Natural killer cell (primary cell): ENCODE measurements around the gene PTF1A. TPM values are rescaled to one million over a fixed set of nuclear protein-coding genes. Genes with fewer than 3 reads are reported as not detected.
"Not testable (repeated sequence)": the region's sequence is repeated elsewhere in the genome, so short reads cannot be mapped to it uniquely, and the experiment has no call there.

Experiments
- ATAC-seq, 3 donors: fragments of 150-1000 bp in 2 of 3; fragments of 200-7000 bp in 1 of 3; cut with Tn5 transposase; 1 replicate in 1 of 3; 2 replicates in 2 of 3; pipeline ENCODE4 v1.10.0; 2021; ENCODE audit warnings: mild to moderate bottlenecking in 2 of 3, moderate library complexity in 2 of 3
- DNase-seq, 2 donors: peaks; one replicate each; pipeline versions ENCODE4 v3.0.0 to v3.0.0-alpha.2; 2013 to 2021; ENCODE audit warnings: mixed read lengths in 1 of 2
- H3K27ac ChIP-seq: one replicate; pipeline ENCODE4 v1.5.1; 2013; ENCODE audit warnings: mild to moderate bottlenecking, low read length
- H3K27me3 ChIP-seq: one replicate; pipeline ENCODE4 v1.6.1; 2013; ENCODE audit warnings: low read length; ENCODE audit not compliant: control insufficient read depth, insufficient read depth
- H3K36me3 ChIP-seq: one replicate; pipeline ENCODE4 v1.6.1; 2013; ENCODE audit warnings: low read length; ENCODE audit not compliant: control insufficient read depth, insufficient read depth
- H3K4me1 ChIP-seq: one replicate; pipeline ENCODE4 v1.6.1; 2013; ENCODE audit warnings: low read length; ENCODE audit not compliant: control insufficient read depth, insufficient read depth
- H3K4me3 ChIP-seq: one replicate; pipeline ENCODE4 v1.5.1; 2013; ENCODE audit warnings: low read length
- H3K9me3 ChIP-seq: one replicate; pipeline ENCODE4 v1.6.1; 2013; ENCODE audit warnings: low read length; ENCODE audit not compliant: control insufficient read depth, insufficient read depth
- H3K27ac Mint-ChIP-seq, 2 donors: one replicate each; pipeline ENCODE4 v1.8.0; 2022; ENCODE audit warnings: mild to moderate bottlenecking in 2 of 2, mixed read lengths in 2 of 2, moderate library complexity in 1 of 2
- H3K27me3 Mint-ChIP-seq, 2 donors: one replicate each; pipeline ENCODE4 v1.8.0; 2022; ENCODE audit warnings: low read depth in 2 of 2, mixed read lengths in 2 of 2
- H3K36me3 Mint-ChIP-seq: one replicate; pipeline ENCODE4 v1.8.0; 2022; ENCODE audit warnings: mixed read lengths
- H3K4me1 Mint-ChIP-seq, 2 donors: one replicate each; pipeline ENCODE4 v1.8.0; 2022; ENCODE audit warnings: mixed read lengths in 2 of 2
- H3K4me3 Mint-ChIP-seq: one replicate; pipeline ENCODE4 v1.8.0; 2022; ENCODE audit warnings: mild to moderate bottlenecking, moderate library complexity, mixed read lengths
- H3K9me3 Mint-ChIP-seq, 2 donors: one replicate each; pipeline ENCODE4 v1.8.0; 2022; ENCODE audit warnings: mixed read lengths in 2 of 2
- CTCF ChIP-seq: fragments of 200-600 bp; IDR thresholded peaks from one replicate; pipeline ENCODE4 v1.8.0; 2022; ENCODE audit warnings: antibody characterized with exemption
- WGBS: methylation state at CpG from one replicate; pipeline ENCODE4 v1.1.7; 2013; ENCODE audit warnings: missing lambda C conversion rate; ENCODE audit not compliant: insufficient coverage; 5-methylcytosine and 5-hydroxymethylcytosine counted together
- intact Hi-C: fragments of 100-400 bp; cut with micrococcal nuclease; formaldehyde crosslinking; loops from one replicate; pipeline ENCODE4 v1.14.2; 2022
- total RNA-seq, 4 donors: library from RNA; stranded (reverse); fragments of 120-200 nt in 1 of 4; gene quantifications; one replicate each; pipeline versions ENCODE4 v1.2.3 to v1.2.4, GENCODE V29; 2013 to 2022

Gene PTF1A
- total RNA-seq, 3 donors from 2014 or later (not counting 1 experiment from before 2014, with no cell fraction given) = not detected

- Mint-ChIP-seq H3K4me3 (no peak overlapping the region), H3K36me3 (no peaks in the 10 kb centered on the region), H3K27ac (no peak overlapping the region), H3K4me1 (no peaks in the 10 kb centered on the region), H3K9me3 (no peaks in the 10 kb centered on the region), H3K27me3 (peaks cover 10 to 27% of the 10 kb centered on the region in 2 donors)
- WGBS = no CpG with 5 or more reads among the region's 1 CpG
- DNase-seq = no peak
- H3K4me1 ChIP-seq = no peaks in the 10 kb centered on the region
- intact Hi-C loops = no loop called here
- H3K27ac ChIP-seq = no peak overlapping the region
- no peak for TF ChIP-seq CTCF
- H3K27me3 ChIP-seq = no peaks in the 10 kb centered on the region
- no peaks in the 10 kb centered on the region for H3K36me3 ChIP-seq
- no peak for ATAC-seq
- no peak overlapping the region for H3K4me3 ChIP-seq
- H3K9me3 ChIP-seq = no peaks in the 10 kb centered on the region
Observed at GRCh38 chr10:23217471-23217870, 25.4 kb downstream of the PTF1A start.

- no peak overlapping the region for H3K4me3 Mint-ChIP-seq
- H3K27me3 ChIP-seq = no peaks in the 10 kb centered on the region
- H3K4me1 Mint-ChIP-seq = no peaks in the 10 kb centered on the region
- DNase-seq (no peak), ATAC-seq (no peak)
- no peaks in the 10 kb centered on the region for H3K4me1 ChIP-seq
- H3K4me3 ChIP-seq = no peak overlapping the region
- no peak overlapping the region for H3K27ac Mint-ChIP-seq
- H3K27ac ChIP-seq = no peak overlapping the region
- H3K27me3 Mint-ChIP-seq = peaks cover 9 to 12% of the 10 kb centered on the region in 2 donors
- WGBS = no CpG with 5 or more reads among the region's 1 CpG
- intact Hi-C loops = no loop called here
- no peak for TF ChIP-seq CTCF
- no peaks in the 10 kb centered on the region for H3K36me3 Mint-ChIP-seq
- no peaks in the 10 kb centered on the region for H3K36me3 ChIP-seq
- no peaks in the 10 kb centered on the region for H3K9me3 ChIP-seq
- H3K9me3 Mint-ChIP-seq = peaks cover 2 to 6% of the 10 kb centered on the region in 2 donors
Observed at GRCh38 chr10:23230582-23230981, 38.5 kb downstream of the PTF1A start.

GRCh38 chr10:23238015-23238414 is 45.9 kb downstream of the PTF1A start:
- Histone ChIP-seq H3K4me1 (no peaks in the 10 kb centered on the region), H3K4me3 (no peak overlapping the region), H3K27me3 (no peaks in the 10 kb centered on the region), H3K9me3 (no peaks in the 10 kb centered on the region), H3K36me3 (no peaks in the 10 kb centered on the region), H3K27ac (no peak overlapping the region)
- peaks cover 0 to 3% of the 10 kb centered on the region in 2 donors for H3K27me3 Mint-ChIP-seq
- peaks cover 8 to 13% of the 10 kb centered on the region in 2 donors for H3K9me3 Mint-ChIP-seq
- H3K4me1 Mint-ChIP-seq = no peaks in the 10 kb centered on the region
- DNase-seq (no peak), ATAC-seq (peak in 1 of 3 donors; percentile 39)
- TF ChIP-seq CTCF = no peak
- WGBS = 94% methylated on average over 3 of the region's 3 CpGs
- H3K4me3 Mint-ChIP-seq = no peak overlapping the region
- intact Hi-C loops = no loop called here
- H3K36me3 Mint-ChIP-seq = peaks cover 10% of the 10 kb centered on the region
- H3K27ac Mint-ChIP-seq = no peak overlapping the region

- DNase-seq, H3K27ac ChIP-seq, H3K4me1 Mint-ChIP-seq, ATAC-seq, H3K27ac Mint-ChIP-seq, H3K4me1 ChIP-seq, H3K27me3 Mint-ChIP-seq, H3K27me3 ChIP-seq, H3K9me3 ChIP-seq, H3K4me3 ChIP-seq, H3K36me3 ChIP-seq, H3K4me3 Mint-ChIP-seq, intact Hi-C loops: not testable (repeated sequence)
- Mint-ChIP-seq H3K36me3 (peaks cover 10% of the 10 kb centered on the region), H3K9me3 (peaks cover 10 to 16% of the 10 kb centered on the region in 2 donors)
- WGBS = no CpG with 5 or more reads among the region's 1 CpG
Observed at GRCh38 chr10:23241779-23242178, 49.7 kb downstream of the PTF1A start.

Other genes starting within 250 kb of the PTF1A start
- 1 to 10 TPM; 3.3 to 5.6 (median 3.8) TPM for gene MSRB2, start 96.7 kb upstream of the PTF1A start, total RNA-seq
- gene C10orf67, start 152.5 kb downstream of the PTF1A start, total RNA-seq = not detected
- gene OTUD1, start 246.8 kb downstream of the PTF1A start, total RNA-seq = 10 to 100 TPM; 24.8 to 49.3 (median 45.5) TPM